Heart right ventricle (tissue), 16 donors: ENCODE results near the gene BTBD3. TPM values are rescaled to one million over a fixed set of nuclear protein-coding genes. Genes with fewer than 3 reads are reported as not detected.

Experiments
- ATAC-seq, 8 donors: fragments of 200-7000 bp; cut with Tn5 transposase; one replicate each; pipeline ENCODE4 v1.9.1; 2020; ENCODE audit warnings: mild to moderate bottlenecking in 8 of 8, moderate library complexity in 8 of 8, moderate number of reproducible peaks in 1 of 8
- DNase-seq, 2 donors: peaks; one replicate each; pipeline ENCODE4 v3.0.0-alpha.2; 2020
- H3K27ac ChIP-seq, 10 donors: fragments of 200-600 bp; sonication (generic) in 2 of 10; one replicate each; pipeline versions ENCODE4 v1.5.0 to v1.8.0; 2020 to 2022; ENCODE audit warnings: mild to moderate bottlenecking in 3 of 10
- H3K27me3 ChIP-seq, 7 donors: fragments of 200-600 bp; one replicate each; pipeline ENCODE4 v1.8.0; 2021 to 2022; ENCODE audit warnings: mild to moderate bottlenecking in 2 of 7
- H3K36me3 ChIP-seq, 9 donors: fragments of 200-600 bp; sonication (generic) in 1 of 9; one replicate each; pipeline versions ENCODE4 v1.5.0 to v1.8.0; 2020 to 2022; ENCODE audit warnings: mild to moderate bottlenecking in 2 of 9
- H3K4me1 ChIP-seq, 9 donors: fragments of 200-600 bp; sonication (generic) in 1 of 9; one replicate each; pipeline versions ENCODE4 v1.5.0 to v1.8.0; 2020 to 2022; ENCODE audit warnings: mild to moderate bottlenecking in 4 of 9
- H3K4me3 ChIP-seq, 10 donors: fragments of 200-600 bp; sonication (generic) in 2 of 10; one replicate each; pipeline versions ENCODE4 v1.5.0 to v1.8.0; 2020 to 2022; ENCODE audit warnings: mild to moderate bottlenecking in 7 of 10, moderate library complexity in 2 of 10
- H3K9me3 ChIP-seq, 11 donors: fragments of 200-600 bp in 10 of 11; sonication (generic) in 2 of 11; one replicate each; pipeline versions ENCODE4 v1.5.0 to v1.8.0; 2013 to 2022; ENCODE audit warnings: mild to moderate bottlenecking in 2 of 11, control low read depth in 1 of 11, moderate library complexity in 1 of 11
- WGBS, 2 donors: extraction: QIAGEN DNeasy Blood & Tissue Kit; methylation state at CpG; one replicate each; pipeline ENCODE4 v1.1.7; 2013; ENCODE audit warnings: inconsistent platforms in 1 of 2; 5-methylcytosine and 5-hydroxymethylcytosine counted together
- intact Hi-C, 10 donors: fragments of 100-400 bp; cut with DNase I; formaldehyde crosslinking; loops; one replicate each; pipeline versions ENCODE4 v1.11.1 to v1.14.2; 2022
- polyA plus RNA-seq, 2 donors: library from polyadenylated mRNA; stranded (reverse); fragments of 200-250 nt; gene quantifications; one replicate each; pipeline ENCODE4 v1.2.3, GENCODE V29; 2013
- total RNA-seq, 10 donors: library from RNA; stranded (reverse); fragmentation: NEBNext Ultra II Directional in 3 of 10; extraction: Animal tissue kit (Norgen Biotek cat#: 25700) in 3 of 10; gene quantifications; one replicate each; pipeline versions ENCODE4 v1.2.1 to v1.2.4, GENCODE V29; 2021 to 2023
- TF ChIP-seq, protein P1 (sequence below), 9 donors: fragments of 200-600 bp; sonication (generic) in 2 of 9; IDR thresholded peaks; one replicate each; pipeline versions ENCODE4 v1.5.0 to v1.8.0; 2021 to 2022; ENCODE audit warnings: antibody characterized with exemption in 9 of 9, mild to moderate bottlenecking in 5 of 9, moderate library complexity in 1 of 9
- donor health status: Arrhythmogenic right ventricular cardiomyopathy.
- donor health status: ischemic (EF 13 %, LVEDD 7.1; RV severe dilation, severe dysfunction).
- donor health status: healthy with polysubstance abuse.
- donor health status: DM: no; HTN: yes; CAD: no.
- donor health status: DM: no; HTN: no; CAD: no.
- donor health status: ischemic (EF 25% LVEDD 6.9; RV normal size, moderate dysfunction).
- donor health status: ischemic (EF 25% LVEDD 5.7; RV mildly dilated, moderate dysfunction).
- donor health status: healthy.
- donor health status: DM: yes; HTN: yes; CAD: no.
- donor health status: Ischemic cardiomyopathy.
- donor health status: ischemic (EF 35%, LVEDD 5.7; RV mildly dilated, moderate dysfunction).
- donor health status: nonischemic (EF 11% LVEDD 7.7; RV severe dilation, severe dysfunction).
- donor health status: DM: yes; HTN: yes; CAD: no.
- donor health status: PGD.
- donor health status: ischemic (EF 29% LVEDD 5.4; RV normal size, mild dysfunction).
- donor health status: nonischemic (EF 23%, LVEDD 6.1; RV moderate dilation, normal function).

The BTBD3 gene
- total and polyA plus RNA-seq, 12 donors, result 10.2 to 29.8 (median 23.0) TPM

DNA sequence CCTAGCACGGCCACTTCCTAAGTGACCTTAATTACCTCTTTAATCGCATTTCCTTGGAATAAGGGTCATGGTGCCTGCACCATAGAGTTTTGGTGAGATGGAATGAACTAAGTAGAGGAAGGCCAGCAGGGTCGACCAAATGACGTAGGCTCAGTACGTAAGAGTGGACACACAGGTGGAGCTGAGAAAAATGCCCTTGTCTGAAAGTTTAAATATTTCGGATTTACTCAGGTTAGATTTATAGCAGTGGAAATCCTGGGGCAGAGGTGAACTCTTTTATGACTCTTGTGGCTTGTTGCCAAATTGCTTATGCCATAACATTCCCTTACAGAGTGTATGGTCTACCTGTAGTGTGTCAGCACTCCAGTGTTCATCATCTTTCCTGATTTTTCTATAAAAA is 23.6 kb upstream of the BTBD3 start:
- TF ChIP-seq, protein P1, sequence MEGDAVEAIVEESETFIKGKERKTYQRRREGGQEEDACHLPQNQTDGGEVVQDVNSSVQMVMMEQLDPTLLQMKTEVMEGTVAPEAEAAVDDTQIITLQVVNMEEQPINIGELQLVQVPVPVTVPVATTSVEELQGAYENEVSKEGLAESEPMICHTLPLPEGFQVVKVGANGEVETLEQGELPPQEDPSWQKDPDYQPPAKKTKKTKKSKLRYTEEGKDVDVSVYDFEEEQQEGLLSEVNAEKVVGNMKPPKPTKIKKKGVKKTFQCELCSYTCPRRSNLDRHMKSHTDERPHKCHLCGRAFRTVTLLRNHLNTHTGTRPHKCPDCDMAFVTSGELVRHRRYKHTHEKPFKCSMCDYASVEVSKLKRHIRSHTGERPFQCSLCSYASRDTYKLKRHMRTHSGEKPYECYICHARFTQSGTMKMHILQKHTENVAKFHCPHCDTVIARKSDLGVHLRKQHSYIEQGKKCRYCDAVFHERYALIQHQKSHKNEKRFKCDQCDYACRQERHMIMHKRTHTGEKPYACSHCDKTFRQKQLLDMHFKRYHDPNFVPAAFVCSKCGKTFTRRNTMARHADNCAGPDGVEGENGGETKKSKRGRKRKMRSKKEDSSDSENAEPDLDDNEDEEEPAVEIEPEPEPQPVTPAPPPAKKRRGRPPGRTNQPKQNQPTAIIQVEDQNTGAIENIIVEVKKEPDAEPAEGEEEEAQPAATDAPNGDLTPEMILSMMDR (IDR thresholded peaks at IDR 0.05), result no peak
- no peak for DNase-seq
- H3K4me3 ChIP-seq, result peak overlapping the region in 1 of 10 donors; percentile 75
- H3K36me3 ChIP-seq, result no peaks in the 10 kb centered on the region
- H3K27me3 ChIP-seq, result no peaks in the 10 kb centered on the region
- no peaks in the 10 kb centered on the region for H3K9me3 ChIP-seq
- intact Hi-C loops, result loop anchor here in 3 of 10 donors (10.0 kb wide), 3 partner anchors 219 to 1459 kb away; partner anchors contain the start of genes MKKS (in 1 of the 3) and SLX4IP (in 1 of the 3)
- H3K4me1 ChIP-seq, result peaks cover 0 to 64% (median 31%) of the 10 kb centered on the region in 9 donors
- WGBS, 2 donors, result 64 to 72% methylated on average over 6 of the region's 6 CpGs
- H3K27ac ChIP-seq, result peak overlapping the region in 1 of 10 donors; percentile 95
- no peak for ATAC-seq

DNA sequence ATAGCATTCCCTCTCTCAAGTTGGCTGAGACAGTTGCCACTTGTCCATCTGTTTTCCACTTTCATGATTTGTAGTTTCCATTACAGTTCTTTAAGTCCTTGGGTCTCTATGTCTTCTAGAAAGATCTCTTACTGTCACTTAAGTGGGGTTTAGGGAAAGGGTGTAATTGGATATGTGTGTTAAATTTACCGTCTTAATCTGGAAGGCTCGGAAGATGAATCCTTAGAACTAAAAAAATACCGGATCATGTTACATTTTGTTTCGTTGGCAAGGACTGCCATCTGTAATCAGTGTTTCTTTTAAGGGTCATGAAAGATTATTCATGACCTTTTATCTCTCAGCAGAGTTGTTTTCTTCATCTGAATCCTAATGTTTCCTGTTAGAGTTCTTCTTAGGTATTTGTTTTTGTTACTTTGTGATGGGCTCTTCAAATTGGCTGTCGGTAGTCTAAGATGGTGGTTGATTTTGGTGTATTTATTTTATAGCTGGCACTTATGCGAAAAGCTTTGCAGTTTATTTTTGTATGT is 21.8 kb upstream of the BTBD3 start:
- DNase-seq (no peak), ATAC-seq (no peak)
- Histone ChIP-seq H3K27ac (peak overlapping the region in 3 of 10 donors; percentile 1 to 19 (median 17)), H3K4me3 (peak overlapping the region in 3 of 10 donors; percentile 2 to 21 (median 6)), H3K4me1 (peaks cover 0 to 59% (median 31%) of the 10 kb centered on the region in 9 donors), H3K36me3 (no peaks in the 10 kb centered on the region), H3K27me3 (no peaks in the 10 kb centered on the region), H3K9me3 (no peaks in the 10 kb centered on the region)
- 18 to 36% methylated on average over 6 of the region's 6 CpGs for WGBS, 2 donors
- TF ChIP-seq, protein P1 (IDR thresholded peaks at IDR 0.05), result no peak
- intact Hi-C loops, result loop anchor here in 3 of 10 donors (10.0 kb wide), 3 partner anchors 221 to 1461 kb away; partner anchors contain the start of genes MKKS (in 1 of the 3) and SLX4IP (in 1 of the 3)

DNA sequence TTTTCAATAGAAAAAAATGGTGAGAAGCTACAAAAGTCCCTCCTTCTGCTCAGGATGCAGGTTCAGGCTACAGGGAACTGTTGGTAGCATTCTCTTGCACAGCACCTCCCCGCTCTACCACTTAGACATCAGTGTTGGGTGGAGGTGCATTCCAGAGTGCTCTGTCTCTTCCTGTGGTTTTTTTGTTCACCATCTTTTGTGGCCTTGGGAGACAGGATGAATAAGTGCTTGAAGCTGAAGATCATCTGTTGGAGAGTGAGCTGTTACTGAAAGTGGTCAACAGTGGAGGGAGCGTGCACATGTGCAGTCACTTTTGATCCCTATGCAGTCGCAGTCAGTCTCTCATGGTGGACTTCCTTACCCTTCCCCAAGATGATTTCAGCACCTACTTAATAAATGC is 16.6 kb upstream of the BTBD3 start:
- H3K27ac ChIP-seq, result no peak overlapping the region
- H3K4me3 ChIP-seq, result no peak overlapping the region
- WGBS, 2 donors, result 96 to 97% methylated on average over 3 of the region's 3 CpGs
- TF ChIP-seq, protein P1 (IDR thresholded peaks at IDR 0.05), result no peak
- no peaks in the 10 kb centered on the region for H3K27me3 ChIP-seq
- peaks cover 0 to 32% (median 13%) of the 10 kb centered on the region in 9 donors for H3K4me1 ChIP-seq
- intact Hi-C loops, result no loop called here
- DNase-seq (no peak), ATAC-seq (no peak)
- peaks cover 0 to 2% (median 0%) of the 10 kb centered on the region in 9 donors for H3K36me3 ChIP-seq
- no peaks in the 10 kb centered on the region for H3K9me3 ChIP-seq

DNA sequence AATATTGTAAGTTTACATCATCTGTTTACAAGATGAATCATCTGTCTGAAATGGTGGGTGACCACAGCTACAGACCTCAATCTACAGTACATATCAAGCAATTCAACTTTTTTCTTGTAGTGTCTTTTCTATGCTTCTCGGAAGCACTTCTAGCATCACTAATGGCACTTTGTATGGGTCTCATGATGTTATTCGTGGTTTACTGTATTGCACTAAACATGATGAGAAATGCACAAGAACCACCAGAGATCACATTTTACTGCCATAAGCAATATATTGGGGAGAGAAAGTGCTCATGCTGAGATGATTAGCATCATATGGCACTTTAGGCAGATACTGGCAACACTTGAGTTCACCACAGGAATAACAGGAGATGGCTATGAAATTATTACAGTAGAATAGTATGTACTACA is 15.4 kb upstream of the BTBD3 start:
- ATAC-seq, result no peak
- H3K4me1 ChIP-seq, result peaks cover 0 to 36% (median 18%) of the 10 kb centered on the region in 9 donors
- intact Hi-C loops, result no loop called here
- TF ChIP-seq, protein P1 (IDR thresholded peaks at IDR 0.05), result no peak
- no peak for DNase-seq
- H3K4me3 ChIP-seq, result no peak overlapping the region
- H3K36me3 ChIP-seq, result peaks cover 0 to 2% (median 0%) of the 10 kb centered on the region in 9 donors
- no peaks in the 10 kb centered on the region for H3K27me3 ChIP-seq
- no peaks in the 10 kb centered on the region for H3K9me3 ChIP-seq
- 90 to 94% methylated on average over 2 of the region's 2 CpGs for WGBS, 2 donors
- H3K27ac ChIP-seq, result no peak overlapping the region
